ENCODE measurements around the gene CYP2A6.

GRCh38 chr19:40798683-40799557, 51.3 kb downstream of the CYP2A6 start, which contains the start of gene EGLN2:
- TF ChIP-seq CTCF (conservative IDR thresholded peaks at IDR 0.05) (no peak), EZH2 (IDR thresholded peaks at IDR 0.05; ENCODE audit: low read depth) (no peak)

Data from PC-9 (cell line).